D721Med (cell line): Measurements from ENCODE around the gene CTTNBP2.

ENCODE experiments used
- DNase-seq: peaks from one replicate; pipeline ENCODE4 v3.0.0; 2011; ENCODE audit warnings: low spot score; ENCODE audit not compliant: insufficient read length
- FAIRE-seq: peaks from 2 replicates; lab custom pipeline; 2011; peaks lifted over from hg19 to GRCh38; lab: Jason Lieb, UNC
- CTCF ChIP-seq: IDR thresholded peaks from 2 replicates; pipeline ENCODE4 v1.5.1; 2012; ENCODE audit warnings: mild to moderate bottlenecking, control low read depth; ENCODE audit not compliant: insufficient read depth; ENCODE audit errors: missing control alignments

Gene CTTNBP2

DNA sequence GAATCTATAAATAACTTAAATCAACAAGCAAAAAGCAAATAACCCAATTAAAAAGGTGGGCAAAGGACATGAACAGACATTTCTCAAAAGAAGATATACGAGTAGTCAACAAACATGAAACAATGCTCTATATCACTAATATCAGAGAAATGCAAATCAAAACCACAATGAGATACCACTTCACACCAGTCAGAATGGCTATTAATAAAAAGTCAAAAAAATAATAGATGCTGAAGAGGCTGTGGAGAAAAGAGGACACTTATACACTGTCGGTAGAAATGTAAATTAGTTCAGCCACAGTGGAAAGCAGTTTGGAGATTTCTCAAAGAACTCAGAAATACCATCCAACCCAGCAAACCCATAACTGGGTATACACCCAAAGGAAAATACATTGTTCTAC is 70.6 kb downstream of the CTTNBP2 start:
- FAIRE-seq, result no peak
- DNase-seq, result no peak
- no peak for TF ChIP-seq CTCF

- FAIRE-seq (no peak), DNase-seq (no peak)
- no peak for TF ChIP-seq CTCF
Observed at GRCh38 chr7:117800841-117801240, 72.4 kb downstream of the CTTNBP2 start.

- DNase-seq (no peak), FAIRE-seq (no peak)
- TF ChIP-seq CTCF, result no peak
Observed at GRCh38 chr7:117800406-117800805, 72.8 kb downstream of the CTTNBP2 start.

DNA sequence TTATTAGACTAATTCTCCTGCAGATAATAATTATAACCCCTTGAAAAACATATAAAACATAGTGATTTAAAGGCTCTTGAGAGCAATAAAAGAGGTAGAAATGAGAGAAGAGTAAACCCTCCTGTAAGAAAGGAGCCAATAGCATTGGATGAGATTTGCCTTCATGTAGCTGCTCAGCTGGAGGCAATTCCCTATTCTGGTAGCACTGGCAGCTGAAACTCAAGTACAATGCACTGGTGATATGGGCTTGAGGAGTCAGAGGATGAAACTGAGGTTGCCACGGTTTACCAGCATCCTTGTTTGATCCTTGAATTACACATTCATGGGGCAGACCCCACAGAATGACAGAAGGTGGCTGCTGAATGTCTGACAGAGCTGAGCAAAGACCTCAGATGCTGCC is 76.4 kb downstream of the CTTNBP2 start:
- TF ChIP-seq CTCF, result no peak
- DNase-seq (no peak), FAIRE-seq (no peak)

- no peak for TF ChIP-seq CTCF
- FAIRE-seq (no peak), DNase-seq (no peak)
Observed at GRCh38 chr7:117793976-117794375, 79.3 kb downstream of the CTTNBP2 start.

- no peak for TF ChIP-seq CTCF
- no peak for DNase-seq
- FAIRE-seq, result no peak
Observed at GRCh38 chr7:117793521-117793920, 79.7 kb downstream of the CTTNBP2 start.

- FAIRE-seq (no peak), DNase-seq (no peak)
- TF ChIP-seq CTCF, result no peak
Observed at GRCh38 chr7:117791877-117792780, 81.1 kb downstream of the CTTNBP2 start.
